HG03280 (cell line): Measurements from ENCODE around the gene FAM83D.

ENCODE experiments used
- ATAC-seq: cut with Tn5 transposase; IDR thresholded peaks from one replicate; pipeline ENCODE4 v1.9.1; 2021; ENCODE audit warnings: mild to moderate bottlenecking, moderate library complexity; ENCODE audit not compliant: unreplicated experiment

Gene FAM83D

GRCh38 chr20:38997622-38998021 is 71.4 kb downstream of the FAM83D start:
- ATAC-seq, result peak; percentile 88

- ATAC-seq, result no peak
These were observed 73.0 kb downstream of the FAM83D start for GRCh38 chr20:38999217-38999616.

DNA sequence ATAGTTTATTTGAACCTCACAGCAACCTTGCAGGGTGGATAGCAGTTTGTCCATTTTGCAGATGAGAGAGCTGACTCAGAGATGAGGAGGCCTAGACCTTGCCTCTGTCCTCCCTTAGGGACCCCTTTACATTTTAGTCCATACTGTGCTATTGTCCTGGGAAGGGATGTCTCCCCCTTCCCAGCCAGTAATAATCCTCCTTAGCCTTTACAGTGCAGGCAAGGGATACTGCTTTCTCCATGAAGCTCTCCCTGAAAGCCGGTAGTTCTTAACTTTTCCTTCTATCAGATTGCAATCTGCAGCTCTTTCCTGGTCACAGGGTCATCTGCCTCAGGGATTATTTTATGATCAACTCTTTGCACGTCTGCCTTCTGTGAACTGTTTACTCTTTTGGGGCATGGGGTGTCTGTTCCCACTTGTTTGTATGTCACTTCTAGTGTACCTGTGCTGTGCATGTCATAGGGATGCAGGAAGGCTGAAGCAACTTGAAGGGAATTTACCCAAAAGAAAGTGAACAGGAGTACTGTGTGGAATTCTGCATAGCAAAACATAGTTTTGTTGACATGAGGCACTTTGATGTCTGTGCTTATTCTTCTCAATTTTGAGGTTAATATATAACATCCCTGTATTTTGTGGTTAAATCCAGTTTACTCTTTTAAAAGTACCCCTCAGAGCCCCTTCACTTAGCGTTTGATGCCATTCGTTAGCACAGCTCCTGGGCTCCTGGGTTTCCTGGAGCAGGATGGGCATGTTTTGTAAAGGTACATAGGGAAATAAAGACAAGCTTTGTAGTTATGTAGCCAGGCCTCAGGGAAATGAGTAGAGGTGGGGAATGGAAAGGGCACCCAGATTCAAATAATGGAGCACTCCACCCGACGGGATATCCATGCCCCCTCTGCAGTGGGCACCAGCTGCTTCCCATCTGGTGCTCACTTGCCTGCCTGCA is 74.0 kb downstream of the FAM83D start:
- no peak for ATAC-seq
